HG03558 (cell line): ENCODE data around the gene NTRK2.
"Not testable (repeated sequence)": the region's sequence is repeated elsewhere in the genome, so short reads cannot be mapped to it uniquely, and the experiment has no call there.

Experiments
- ATAC-seq: cut with Tn5 transposase; IDR thresholded peaks from one replicate; pipeline ENCODE4 v1.9.1; 2021; ENCODE audit warnings: moderate number of reproducible peaks; ENCODE audit not compliant: unreplicated experiment; ENCODE audit errors: extremely low read depth

Gene NTRK2

GRCh38 chr9:84871983-84872382 lies 202.5 kb downstream of the NTRK2 start:
- no peak for ATAC-seq

GRCh38 chr9:84874022-84874421 lies 204.5 kb downstream of the NTRK2 start:
- no peak for ATAC-seq

- ATAC-seq = no peak
Observed at GRCh38 chr9:84874596-84874995, 205.1 kb downstream of the NTRK2 start.

- no peak for ATAC-seq
Observed at GRCh38 chr9:84875193-84875592, 205.7 kb downstream of the NTRK2 start.

- no peak for ATAC-seq
Observed at GRCh38 chr9:84879631-84880030, 210.1 kb downstream of the NTRK2 start.

GRCh38 chr9:84880835-84881234 lies 211.3 kb downstream of the NTRK2 start:
- no peak for ATAC-seq

- no peak for ATAC-seq
Observed at GRCh38 chr9:84886866-84887265, 217.3 kb downstream of the NTRK2 start.

GRCh38 chr9:84891924-84892323 lies 222.4 kb downstream of the NTRK2 start:
- no peak for ATAC-seq

GRCh38 chr9:84893419-84894128 lies 224.0 kb downstream of the NTRK2 start:
- no peak for ATAC-seq

- ATAC-seq = no peak
Observed at GRCh38 chr9:84894859-84895258, 225.3 kb downstream of the NTRK2 start.

GRCh38 chr9:84897362-84898094 lies 228.0 kb downstream of the NTRK2 start:
- no peak for ATAC-seq

GRCh38 chr9:84898188-84898587 lies 228.7 kb downstream of the NTRK2 start:
- no peak for ATAC-seq

- not testable (repeated sequence) for ATAC-seq
Observed at GRCh38 chr9:84898618-84899017, 229.1 kb downstream of the NTRK2 start.

GRCh38 chr9:84899326-84899725 lies 229.8 kb downstream of the NTRK2 start:
- ATAC-seq = no peak

GRCh38 chr9:84900421-84900820 lies 230.9 kb downstream of the NTRK2 start:
- no peak for ATAC-seq

- ATAC-seq = no peak
Observed at GRCh38 chr9:84903963-84904362, 234.4 kb downstream of the NTRK2 start.

GRCh38 chr9:84916769-84917168 lies 247.2 kb downstream of the NTRK2 start:
- no peak for ATAC-seq

GRCh38 chr9:84917366-84918070 lies 248.0 kb downstream of the NTRK2 start:
- ATAC-seq = no peak

- no peak for ATAC-seq
Observed at GRCh38 chr9:84919440-84919839, 249.9 kb downstream of the NTRK2 start.

GRCh38 chr9:84921175-84921574 lies 251.6 kb downstream of the NTRK2 start:
- no peak for ATAC-seq

- ATAC-seq = no peak
Observed at GRCh38 chr9:84922051-84922450, 252.5 kb downstream of the NTRK2 start.
